ENCODE results near the gene PPFIBP2.

PPFIBP2 gene

GRCh38 chr11:7544021-7544420, 30.2 kb downstream of the PPFIBP2 start:
- no peaks in the 10 kb centered on the region for H3K9me3 ChIP-seq (ENCODE audit: low read length)
- H3K79me2 ChIP-seq (ENCODE audit: insufficient read depth, low read length), result no peaks in the 10 kb centered on the region
- H3K4me1 ChIP-seq (ENCODE audit: insufficient read depth, low read length, severe bottlenecking), result no peaks in the 10 kb centered on the region
- no peak overlapping the region for H2AFZ ChIP-seq (ENCODE audit: low read length)
- H3K27me3 ChIP-seq (ENCODE audit: insufficient read depth, low read length), result no peaks in the 10 kb centered on the region
- no peak overlapping the region for H3K4me3 ChIP-seq (ENCODE audit: low read depth, low read length, poor library complexity, severe bottlenecking)
- no peak overlapping the region for H3K9ac ChIP-seq (ENCODE audit: low read length)
- H3K27ac ChIP-seq (ENCODE audit: low read depth, low read length, poor library complexity, severe bottlenecking), result no peak overlapping the region
- no peaks in the 10 kb centered on the region for H3K9me2 ChIP-seq (ENCODE audit: low read depth, low read length)
- no peak overlapping the region for H3K4me2 ChIP-seq (ENCODE audit: low read length)
- H3F3A ChIP-seq (ENCODE audit: insufficient read depth, low read length), result no peaks in the 10 kb centered on the region
- H4K20me1 ChIP-seq (ENCODE audit: insufficient read depth, low read length), result no peaks in the 10 kb centered on the region
- TF ChIP-seq, protein P1, sequence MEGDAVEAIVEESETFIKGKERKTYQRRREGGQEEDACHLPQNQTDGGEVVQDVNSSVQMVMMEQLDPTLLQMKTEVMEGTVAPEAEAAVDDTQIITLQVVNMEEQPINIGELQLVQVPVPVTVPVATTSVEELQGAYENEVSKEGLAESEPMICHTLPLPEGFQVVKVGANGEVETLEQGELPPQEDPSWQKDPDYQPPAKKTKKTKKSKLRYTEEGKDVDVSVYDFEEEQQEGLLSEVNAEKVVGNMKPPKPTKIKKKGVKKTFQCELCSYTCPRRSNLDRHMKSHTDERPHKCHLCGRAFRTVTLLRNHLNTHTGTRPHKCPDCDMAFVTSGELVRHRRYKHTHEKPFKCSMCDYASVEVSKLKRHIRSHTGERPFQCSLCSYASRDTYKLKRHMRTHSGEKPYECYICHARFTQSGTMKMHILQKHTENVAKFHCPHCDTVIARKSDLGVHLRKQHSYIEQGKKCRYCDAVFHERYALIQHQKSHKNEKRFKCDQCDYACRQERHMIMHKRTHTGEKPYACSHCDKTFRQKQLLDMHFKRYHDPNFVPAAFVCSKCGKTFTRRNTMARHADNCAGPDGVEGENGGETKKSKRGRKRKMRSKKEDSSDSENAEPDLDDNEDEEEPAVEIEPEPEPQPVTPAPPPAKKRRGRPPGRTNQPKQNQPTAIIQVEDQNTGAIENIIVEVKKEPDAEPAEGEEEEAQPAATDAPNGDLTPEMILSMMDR (IDR thresholded peaks at IDR 0.05; ENCODE audit: low read length), result no peak
- TF ChIP-seq EZH2 (IDR thresholded peaks at IDR 0.05; ENCODE audit: borderline replicate concordance, low read length), result no peak
- H3K36me3 ChIP-seq (ENCODE audit: insufficient read depth, low read length), result no peaks in the 10 kb centered on the region

GRCh38 chr11:7545611-7546010, 31.8 kb downstream of the PPFIBP2 start:
- Histone ChIP-seq H3F3A (ENCODE audit: insufficient read depth, low read length) (no peaks in the 10 kb centered on the region), H3K79me2 (ENCODE audit: insufficient read depth, low read length) (no peaks in the 10 kb centered on the region), H3K4me3 (ENCODE audit: low read depth, low read length, poor library complexity, severe bottlenecking) (no peak overlapping the region), H3K4me1 (ENCODE audit: insufficient read depth, low read length, severe bottlenecking) (no peaks in the 10 kb centered on the region), H3K4me2 (ENCODE audit: low read length) (no peak overlapping the region), H3K27ac (ENCODE audit: low read depth, low read length, poor library complexity, severe bottlenecking) (no peak overlapping the region), H3K27me3 (ENCODE audit: insufficient read depth, low read length) (no peaks in the 10 kb centered on the region), H2AFZ (ENCODE audit: low read length) (no peak overlapping the region), H3K9me2 (ENCODE audit: low read depth, low read length) (no peaks in the 10 kb centered on the region), H4K20me1 (ENCODE audit: insufficient read depth, low read length) (no peaks in the 10 kb centered on the region), H3K9ac (ENCODE audit: low read length) (no peak overlapping the region), H3K9me3 (ENCODE audit: low read length) (no peaks in the 10 kb centered on the region), H3K36me3 (ENCODE audit: insufficient read depth, low read length) (no peaks in the 10 kb centered on the region; the same call in 1 of the 2 replicates)
- TF ChIP-seq EZH2 (IDR thresholded peaks at IDR 0.05; ENCODE audit: borderline replicate concordance, low read length), result no peak
- TF ChIP-seq, protein P1 (IDR thresholded peaks at IDR 0.05; ENCODE audit: low read length), result no peak

DNA sequence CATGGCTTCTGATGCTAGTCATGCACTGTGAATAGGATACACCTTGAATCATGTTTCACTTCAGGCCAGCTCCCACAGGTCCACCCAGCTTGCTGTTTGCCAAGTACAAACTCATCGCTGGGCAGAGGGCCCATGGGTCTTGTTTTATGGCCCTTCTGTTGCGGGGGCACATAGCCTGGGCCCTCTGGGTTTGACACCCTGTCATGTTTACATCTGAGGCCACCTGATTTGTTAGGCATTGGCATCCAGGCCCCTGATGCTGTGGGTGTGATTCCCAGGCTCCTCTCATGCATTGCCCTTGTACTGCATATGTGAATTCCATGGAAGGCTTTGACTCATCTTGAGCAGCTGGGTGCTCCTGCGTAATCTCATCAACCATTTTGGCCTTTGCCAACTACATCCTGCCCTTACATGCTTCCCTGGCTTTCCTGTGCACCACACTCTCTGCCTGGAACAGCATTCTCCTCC, 32.6 kb downstream of the PPFIBP2 start:
- no peak overlapping the region for H3K4me2 ChIP-seq (ENCODE audit: low read length)
- H3F3A ChIP-seq (ENCODE audit: insufficient read depth, low read length), result no peaks in the 10 kb centered on the region
- no peak overlapping the region for H3K9ac ChIP-seq (ENCODE audit: low read length)
- H3K27ac ChIP-seq (ENCODE audit: low read depth, low read length, poor library complexity, severe bottlenecking), result no peak overlapping the region
- TF ChIP-seq, protein P1 (IDR thresholded peaks at IDR 0.05; ENCODE audit: low read length), result no peak
- no peak for TF ChIP-seq EZH2 (IDR thresholded peaks at IDR 0.05; ENCODE audit: borderline replicate concordance, low read length)
- peaks cover under 1% of the 10 kb centered on the region; the same call in 1 of the 2 replicates for H3K36me3 ChIP-seq (ENCODE audit: insufficient read depth, low read length)
- H3K4me1 ChIP-seq (ENCODE audit: insufficient read depth, low read length, severe bottlenecking), result no peaks in the 10 kb centered on the region
- H3K9me2 ChIP-seq (ENCODE audit: low read depth, low read length), result no peaks in the 10 kb centered on the region
- H3K4me3 ChIP-seq (ENCODE audit: low read depth, low read length, poor library complexity, severe bottlenecking), result no peak overlapping the region
- H2AFZ ChIP-seq (ENCODE audit: low read length), result no peak overlapping the region
- H4K20me1 ChIP-seq (ENCODE audit: insufficient read depth, low read length), result no peaks in the 10 kb centered on the region
- H3K9me3 ChIP-seq (ENCODE audit: low read length), result no peaks in the 10 kb centered on the region
- H3K79me2 ChIP-seq (ENCODE audit: insufficient read depth, low read length), result no peaks in the 10 kb centered on the region
- no peaks in the 10 kb centered on the region for H3K27me3 ChIP-seq (ENCODE audit: insufficient read depth, low read length)
